ENCODE results near the gene CLIC5. TPM values are rescaled to one million over a fixed set of nuclear protein-coding genes. Genes with fewer than 3 reads are reported as not detected.

Gene CLIC5
- total and polyA plus RNA-seq, 2 donors: 0.85 to 2.1 TPM

DNA sequence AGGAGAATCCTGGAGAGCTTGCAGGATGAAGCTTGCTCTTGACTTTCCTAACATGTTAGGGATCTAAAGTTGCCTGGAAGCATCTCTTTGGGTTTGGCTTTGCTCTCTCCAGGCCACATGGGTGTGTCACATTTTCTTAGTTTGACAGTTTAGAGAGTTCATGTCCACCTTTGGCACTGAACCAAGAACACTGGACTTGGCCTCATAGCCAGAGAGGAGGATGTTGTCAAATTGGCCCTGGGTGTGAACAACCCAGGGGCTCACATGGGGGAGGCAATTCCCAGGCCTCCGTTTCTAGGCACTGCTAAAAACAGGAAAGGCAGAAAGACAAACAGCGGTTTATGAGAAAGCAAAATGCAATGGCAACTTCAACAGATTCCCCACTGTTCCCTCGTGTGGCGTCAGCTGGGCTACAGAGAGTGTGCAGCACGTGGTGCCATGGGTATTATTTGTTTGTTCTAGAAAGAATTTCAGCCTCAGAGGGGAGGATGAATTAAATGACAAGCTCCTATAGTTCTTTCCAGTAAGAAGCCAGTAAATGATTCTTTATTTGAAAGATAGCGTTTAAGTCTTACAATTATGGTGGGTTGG lies 93.9 kb downstream of the CLIC5 start:
- WGBS: 95% methylated on average over 6 of the region's 6 CpGs
- H3K27ac ChIP-seq (ENCODE audit: low read depth in 1 of 2, low read length in 1 of 2): no peak overlapping the region
- H3K4me3 ChIP-seq (ENCODE audit: low read length in 2 of 2): no peak overlapping the region
- no peaks in the 10 kb centered on the region for H3K36me3 ChIP-seq (ENCODE audit: control insufficient read depth in 2 of 2, insufficient read depth in 2 of 2, low read length in 1 of 2)
- H3K4me1 ChIP-seq (ENCODE audit: control insufficient read depth in 2 of 2, insufficient read depth in 2 of 2, low read length in 2 of 2): no peaks in the 10 kb centered on the region
- H3K27me3 ChIP-seq (ENCODE audit: control insufficient read depth in 2 of 2, insufficient read depth in 1 of 2, low read length in 1 of 2): no peaks in the 10 kb centered on the region
- no peak for DNase-seq (ENCODE audit: low read depth in 6 of 9, low spot score in 9 of 9)
- H3K9me3 ChIP-seq (ENCODE audit: control insufficient read depth in 2 of 2, insufficient read depth in 1 of 2, low read length in 1 of 2): no peaks in the 10 kb centered on the region

DNA sequence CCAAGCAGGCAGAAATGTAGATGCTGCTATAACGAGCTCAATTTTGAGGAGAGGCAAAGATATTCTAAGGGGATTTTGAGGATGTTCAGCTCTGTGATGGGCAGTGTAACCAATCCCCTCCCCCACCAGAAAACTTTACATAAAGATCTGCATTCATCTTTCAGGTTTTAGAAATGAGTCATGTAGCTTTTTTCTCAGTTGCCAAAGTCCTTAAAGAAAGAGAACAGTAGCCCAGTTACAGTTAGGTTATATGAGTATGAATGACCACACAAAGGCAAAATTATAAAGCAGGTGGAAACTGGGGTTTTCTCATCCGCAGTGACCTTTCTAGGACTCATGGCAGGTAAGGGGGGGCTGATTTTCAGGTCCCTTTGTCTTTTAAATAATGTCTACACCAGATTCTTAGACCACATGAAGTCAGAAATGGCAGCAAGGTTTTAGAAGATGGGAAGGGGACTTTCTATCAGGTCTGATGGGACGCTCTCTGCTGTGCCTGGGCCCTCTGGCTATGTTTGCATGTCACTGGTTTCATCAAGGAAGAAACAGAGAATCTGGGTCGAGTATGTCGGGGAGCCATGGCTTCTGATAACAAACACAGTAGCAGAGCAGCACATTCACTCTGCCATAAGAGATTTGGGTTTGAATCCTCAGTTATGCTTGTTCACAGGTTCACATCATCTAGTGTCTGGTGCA lies 94.7 kb downstream of the CLIC5 start:
- WGBS: 93% methylated on average over 5 of the region's 5 CpGs
- H3K4me1 ChIP-seq (ENCODE audit: control insufficient read depth in 2 of 2, insufficient read depth in 2 of 2, low read length in 2 of 2): no peaks in the 10 kb centered on the region
- DNase-seq (ENCODE audit: low read depth in 6 of 9, low spot score in 9 of 9): no peak

DNA sequence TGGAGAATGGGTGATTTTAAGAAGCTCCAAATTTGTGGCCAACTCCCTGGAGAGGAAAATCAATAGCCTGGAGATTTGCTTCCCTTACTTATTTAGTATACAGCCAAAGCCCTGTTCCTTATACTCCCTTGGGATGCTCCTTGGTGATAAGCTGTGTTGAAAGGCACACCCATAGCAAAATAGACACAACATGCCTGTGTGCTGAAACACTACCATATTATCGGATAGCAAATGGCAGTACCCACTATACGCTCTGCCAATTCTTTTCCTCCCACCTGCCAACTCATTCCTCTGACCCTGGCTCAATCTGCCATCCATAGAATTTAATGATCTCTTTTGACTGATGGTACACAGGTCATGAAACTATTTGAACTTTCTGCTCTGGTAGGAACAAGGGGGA lies 98.2 kb downstream of the CLIC5 start:
- H3K27me3 ChIP-seq (ENCODE audit: control insufficient read depth in 2 of 2, insufficient read depth in 1 of 2, low read length in 1 of 2): no peaks in the 10 kb centered on the region
- H3K36me3 ChIP-seq (ENCODE audit: control insufficient read depth in 2 of 2, insufficient read depth in 2 of 2, low read length in 1 of 2): no peaks in the 10 kb centered on the region
- H3K9me3 ChIP-seq (ENCODE audit: control insufficient read depth in 2 of 2, insufficient read depth in 1 of 2, low read length in 1 of 2): no peaks in the 10 kb centered on the region
- no peak overlapping the region for H3K27ac ChIP-seq (ENCODE audit: low read depth in 1 of 2, low read length in 1 of 2)
- 100% methylated on average over 2 of the region's 2 CpGs for WGBS
- H3K4me3 ChIP-seq (ENCODE audit: low read length in 2 of 2): no peak overlapping the region
- DNase-seq (ENCODE audit: low read depth in 6 of 9, low spot score in 9 of 9): no peak
- H3K4me1 ChIP-seq (ENCODE audit: control insufficient read depth in 2 of 2, insufficient read depth in 2 of 2, low read length in 2 of 2): no peaks in the 10 kb centered on the region

More for the DNA sequence above, 94.7 kb downstream of the CLIC5 start:
- Histone ChIP-seq H3K9me3 (ENCODE audit: control insufficient read depth in 2 of 2, insufficient read depth in 1 of 2, low read length in 1 of 2) (no peaks in the 10 kb centered on the region), H3K36me3 (ENCODE audit: control insufficient read depth in 2 of 2, insufficient read depth in 2 of 2, low read length in 1 of 2) (no peaks in the 10 kb centered on the region), H3K4me3 (ENCODE audit: low read length in 2 of 2) (no peak overlapping the region), H3K27me3 (ENCODE audit: control insufficient read depth in 2 of 2, insufficient read depth in 1 of 2, low read length in 1 of 2) (no peaks in the 10 kb centered on the region), H3K27ac (ENCODE audit: low read depth in 1 of 2, low read length in 1 of 2) (no peak overlapping the region)

DNA sequence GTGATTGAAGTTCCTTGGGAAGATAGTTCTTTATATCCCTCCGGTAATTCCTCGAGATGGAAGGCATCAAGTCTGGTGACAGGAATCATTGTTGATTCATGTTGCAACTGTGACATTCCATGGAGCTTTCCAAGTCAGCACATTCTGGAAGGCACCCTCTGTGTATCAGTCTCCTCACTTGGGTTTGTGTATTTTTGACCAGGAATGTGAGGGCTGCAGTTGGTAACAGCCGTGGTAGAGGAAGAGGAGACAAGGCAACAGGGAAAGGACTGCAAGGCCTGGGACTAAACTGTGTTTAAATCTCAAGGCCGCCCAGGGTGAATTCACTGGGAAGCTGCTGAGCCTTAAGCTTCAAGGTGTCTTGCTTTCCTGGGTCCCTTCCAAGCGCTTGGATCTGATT lies 99.0 kb downstream of the CLIC5 start:
- no peak for DNase-seq (ENCODE audit: low read depth in 6 of 9, low spot score in 9 of 9)
- WGBS: 98% methylated on average over 5 of the region's 5 CpGs
- no peaks in the 10 kb centered on the region for H3K4me1 ChIP-seq (ENCODE audit: control insufficient read depth in 2 of 2, insufficient read depth in 2 of 2, low read length in 2 of 2)
- H3K36me3 ChIP-seq (ENCODE audit: control insufficient read depth in 2 of 2, insufficient read depth in 2 of 2, low read length in 1 of 2): no peaks in the 10 kb centered on the region
- no peak overlapping the region for H3K4me3 ChIP-seq (ENCODE audit: low read length in 2 of 2)
- H3K27ac ChIP-seq (ENCODE audit: low read depth in 1 of 2, low read length in 1 of 2): no peak overlapping the region
- H3K9me3 ChIP-seq (ENCODE audit: control insufficient read depth in 2 of 2, insufficient read depth in 1 of 2, low read length in 1 of 2): no peaks in the 10 kb centered on the region
- no peaks in the 10 kb centered on the region for H3K27me3 ChIP-seq (ENCODE audit: control insufficient read depth in 2 of 2, insufficient read depth in 1 of 2, low read length in 1 of 2)

DNA sequence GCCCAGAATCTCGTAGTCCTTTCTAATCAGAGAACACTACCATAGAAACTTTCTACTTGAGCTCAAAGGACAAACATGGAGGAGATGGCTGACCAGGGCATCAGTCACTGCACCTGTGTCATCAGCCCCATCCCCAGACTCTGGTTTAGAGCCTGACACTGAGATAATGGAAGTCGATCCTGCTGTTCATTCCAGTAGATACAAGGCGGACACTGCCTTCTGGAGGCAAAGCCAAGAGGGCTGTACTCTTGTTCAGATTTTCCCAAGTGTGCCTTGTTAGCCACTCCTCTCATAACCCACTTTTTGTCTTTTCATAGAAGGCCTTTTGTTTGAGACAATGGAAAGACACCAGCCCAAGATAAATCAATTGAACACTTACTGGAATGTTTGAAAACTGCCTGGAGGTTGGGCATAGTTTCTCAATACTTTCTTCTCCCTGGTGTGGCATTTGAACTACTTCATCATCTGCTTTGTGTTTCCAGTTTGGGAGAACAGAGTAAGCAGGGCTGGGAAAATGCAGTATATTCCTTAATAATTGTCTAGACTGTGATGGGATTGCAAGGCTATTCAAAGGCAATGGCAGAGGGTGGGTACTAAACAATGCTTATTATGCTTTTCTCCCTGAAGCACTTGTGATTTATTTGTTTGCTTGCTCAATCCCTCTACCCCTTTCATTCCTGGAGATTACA lies 99.7 kb downstream of the CLIC5 start:
- Histone ChIP-seq H3K4me1 (ENCODE audit: control insufficient read depth in 2 of 2, insufficient read depth in 2 of 2, low read length in 2 of 2) (no peaks in the 10 kb centered on the region), H3K36me3 (ENCODE audit: control insufficient read depth in 2 of 2, insufficient read depth in 2 of 2, low read length in 1 of 2) (no peaks in the 10 kb centered on the region), H3K27me3 (ENCODE audit: control insufficient read depth in 2 of 2, insufficient read depth in 1 of 2, low read length in 1 of 2) (no peaks in the 10 kb centered on the region), H3K4me3 (ENCODE audit: low read length in 2 of 2) (no peak overlapping the region), H3K27ac (ENCODE audit: low read depth in 1 of 2, low read length in 1 of 2) (no peak overlapping the region), H3K9me3 (ENCODE audit: control insufficient read depth in 2 of 2, insufficient read depth in 1 of 2, low read length in 1 of 2) (no peaks in the 10 kb centered on the region)
- WGBS: 98% methylated on average over 3 of the region's 3 CpGs
- DNase-seq (ENCODE audit: low read depth in 6 of 9, low spot score in 9 of 9): no peak

DNA sequence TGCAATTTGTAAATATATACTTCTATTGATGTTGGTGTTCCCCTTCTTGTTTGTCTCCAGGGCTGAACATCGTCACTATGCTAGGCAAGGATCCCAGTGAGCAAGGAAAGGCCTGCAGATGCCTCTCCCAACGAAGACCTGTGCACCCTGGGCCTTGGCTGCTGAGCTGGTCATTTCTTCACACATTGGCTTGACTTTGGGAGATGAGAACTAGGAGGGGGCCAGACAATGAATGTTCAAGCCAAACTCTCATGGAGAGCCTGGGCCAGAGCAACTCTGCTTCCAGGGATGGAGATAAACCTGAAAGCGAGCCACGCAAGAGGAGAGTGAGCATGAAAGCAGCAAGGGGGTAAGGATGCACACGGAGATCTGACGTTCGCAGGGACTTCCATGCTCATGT lies 104.0 kb downstream of the CLIC5 start:
- no peak overlapping the region for H3K4me3 ChIP-seq (ENCODE audit: low read length in 2 of 2)
- no peaks in the 10 kb centered on the region for H3K36me3 ChIP-seq (ENCODE audit: control insufficient read depth in 2 of 2, insufficient read depth in 2 of 2, low read length in 1 of 2)
- H3K27ac ChIP-seq (ENCODE audit: low read depth in 1 of 2, low read length in 1 of 2): no peak overlapping the region
- H3K4me1 ChIP-seq (ENCODE audit: control insufficient read depth in 2 of 2, insufficient read depth in 2 of 2, low read length in 2 of 2): no peaks in the 10 kb centered on the region
- no peak for DNase-seq (ENCODE audit: low read depth in 6 of 9, low spot score in 9 of 9)
- WGBS: 95% methylated on average over 7 of the region's 7 CpGs
- no peaks in the 10 kb centered on the region for H3K9me3 ChIP-seq (ENCODE audit: control insufficient read depth in 2 of 2, insufficient read depth in 1 of 2, low read length in 1 of 2)
- H3K27me3 ChIP-seq (ENCODE audit: control insufficient read depth in 2 of 2, insufficient read depth in 1 of 2, low read length in 1 of 2): no peaks in the 10 kb centered on the region

DNA sequence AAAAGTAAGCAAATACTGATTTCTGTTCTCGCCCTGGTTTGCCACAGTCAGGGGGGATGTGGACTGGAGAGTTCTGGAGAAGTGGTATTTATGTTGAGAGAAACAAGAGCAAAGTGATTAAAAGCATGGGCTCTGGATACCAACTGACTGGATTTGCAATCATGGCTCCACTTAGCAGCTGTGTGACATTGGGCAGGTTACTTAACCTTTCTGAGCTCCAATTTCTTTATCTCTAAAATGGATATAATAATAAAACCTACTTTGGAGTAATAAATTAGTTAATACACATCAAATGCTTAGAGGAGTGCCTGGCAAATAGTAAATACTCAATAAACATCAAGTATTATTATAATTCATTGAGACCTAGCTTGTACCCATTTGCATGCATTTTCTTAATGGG lies 111.7 kb downstream of the CLIC5 start:
- WGBS: 100% methylated on average over 1 of the region's 1 CpG
- H3K27me3 ChIP-seq (ENCODE audit: control insufficient read depth in 2 of 2, insufficient read depth in 1 of 2, low read length in 1 of 2): no peaks in the 10 kb centered on the region
- H3K36me3 ChIP-seq (ENCODE audit: control insufficient read depth in 2 of 2, insufficient read depth in 2 of 2, low read length in 1 of 2): no peaks in the 10 kb centered on the region
- no peak for DNase-seq (ENCODE audit: low read depth in 6 of 9, low spot score in 9 of 9)
- no peak overlapping the region for H3K4me3 ChIP-seq (ENCODE audit: low read length in 2 of 2)
- H3K4me1 ChIP-seq (ENCODE audit: control insufficient read depth in 2 of 2, insufficient read depth in 2 of 2, low read length in 2 of 2): no peaks in the 10 kb centered on the region
- H3K9me3 ChIP-seq (ENCODE audit: control insufficient read depth in 2 of 2, insufficient read depth in 1 of 2, low read length in 1 of 2): no peaks in the 10 kb centered on the region
- no peak overlapping the region for H3K27ac ChIP-seq (ENCODE audit: low read depth in 1 of 2, low read length in 1 of 2)

DNA sequence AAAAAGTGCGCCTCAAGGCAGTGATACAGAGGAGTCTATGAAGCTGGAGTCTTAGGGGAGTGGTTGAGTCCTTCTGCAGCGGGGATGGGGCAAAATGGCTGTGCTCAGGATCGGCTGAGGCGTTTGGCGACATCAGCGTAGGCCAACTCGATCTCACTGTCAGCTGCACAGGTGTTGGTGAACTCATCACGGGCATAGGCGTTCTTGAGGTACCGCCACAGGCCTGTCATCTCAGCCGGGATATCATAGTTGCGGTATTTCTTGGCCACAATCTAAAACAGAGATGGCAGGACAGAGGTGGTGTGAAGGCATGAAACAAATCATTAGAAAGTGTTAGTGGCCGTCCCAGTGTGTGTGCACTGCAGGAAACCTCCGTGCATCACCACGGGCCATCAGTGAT lies 112.7 kb downstream of the CLIC5 start:
- H3K4me3 ChIP-seq (ENCODE audit: low read length in 2 of 2): no peak overlapping the region
- H3K4me1 ChIP-seq (ENCODE audit: control insufficient read depth in 2 of 2, insufficient read depth in 2 of 2, low read length in 2 of 2): no peaks in the 10 kb centered on the region
- H3K27ac ChIP-seq (ENCODE audit: low read depth in 1 of 2, low read length in 1 of 2): no peak overlapping the region
- H3K27me3 ChIP-seq (ENCODE audit: control insufficient read depth in 2 of 2, insufficient read depth in 1 of 2, low read length in 1 of 2): no peaks in the 10 kb centered on the region
- DNase-seq (ENCODE audit: low read depth in 6 of 9, low spot score in 9 of 9): no peak
- WGBS: 97% methylated on average over 15 of the region's 15 CpGs
- no peaks in the 10 kb centered on the region for H3K36me3 ChIP-seq (ENCODE audit: control insufficient read depth in 2 of 2, insufficient read depth in 2 of 2, low read length in 1 of 2)
- H3K9me3 ChIP-seq (ENCODE audit: control insufficient read depth in 2 of 2, insufficient read depth in 1 of 2, low read length in 1 of 2): no peaks in the 10 kb centered on the region

DNA sequence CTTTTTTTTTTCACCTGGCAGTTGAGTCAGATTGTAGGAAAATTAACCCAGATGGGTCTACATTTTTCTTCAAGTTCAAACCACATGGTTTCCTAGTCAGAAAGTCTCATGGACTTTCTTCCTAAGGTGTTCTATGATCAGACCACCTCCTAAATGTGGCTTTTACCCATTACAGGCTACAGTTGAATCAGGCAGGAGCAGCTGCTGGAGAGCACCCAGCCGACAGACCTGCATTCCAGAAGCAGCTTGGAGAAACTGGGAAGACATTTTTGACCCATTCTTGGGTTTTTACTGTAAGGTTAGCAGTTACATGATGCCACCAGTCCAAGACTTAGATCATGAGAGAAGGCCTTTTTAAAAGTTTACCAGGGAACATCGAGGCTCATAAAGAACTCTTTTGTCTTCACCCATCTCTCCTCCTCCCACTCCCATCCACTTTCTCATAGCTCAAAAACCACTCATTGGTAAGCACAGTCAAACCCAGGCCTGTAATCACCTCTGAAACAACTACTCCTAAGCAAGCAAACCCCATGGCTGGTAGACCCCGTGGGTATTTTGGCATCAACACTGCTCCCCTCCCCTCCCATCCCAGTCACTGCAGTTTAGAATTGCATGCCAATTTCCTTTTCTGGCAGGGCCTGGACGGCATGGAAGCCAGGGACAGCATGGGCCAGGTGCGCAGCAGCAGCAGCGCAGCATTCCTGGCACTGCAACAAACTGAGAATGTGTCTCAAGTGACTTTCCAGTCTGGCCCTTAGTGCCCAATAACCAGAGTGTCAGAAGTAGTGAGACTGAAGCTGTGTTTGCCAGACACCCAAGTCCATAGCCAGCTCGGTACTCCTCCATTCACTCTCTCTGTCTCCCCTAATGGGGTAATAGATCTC lies 113.7 kb downstream of the CLIC5 start:
- Histone ChIP-seq H3K36me3 (ENCODE audit: control insufficient read depth in 2 of 2, insufficient read depth in 2 of 2, low read length in 1 of 2) (no peaks in the 10 kb centered on the region), H3K27me3 (ENCODE audit: control insufficient read depth in 2 of 2, insufficient read depth in 1 of 2, low read length in 1 of 2) (no peaks in the 10 kb centered on the region), H3K4me3 (ENCODE audit: low read length in 2 of 2) (no peak overlapping the region), H3K4me1 (ENCODE audit: control insufficient read depth in 2 of 2, insufficient read depth in 2 of 2, low read length in 2 of 2) (no peaks in the 10 kb centered on the region), H3K9me3 (ENCODE audit: control insufficient read depth in 2 of 2, insufficient read depth in 1 of 2, low read length in 1 of 2) (no peaks in the 10 kb centered on the region), H3K27ac (ENCODE audit: low read depth in 1 of 2, low read length in 1 of 2) (no peak overlapping the region)
- no peak for DNase-seq (ENCODE audit: low read depth in 6 of 9, low spot score in 9 of 9)
- 89% methylated on average over 7 of the region's 7 CpGs for WGBS
